Activated naive CD8-positive, alpha-beta T cell (primary cell): ENCODE results near the gene PLXNA4.

Experiments
- H3K27ac Mint-ChIP-seq: one replicate; pipeline ENCODE4 v1.8.0; 2021; ENCODE audit warnings: mixed read lengths
- H3K27me3 Mint-ChIP-seq: one replicate; pipeline ENCODE4 v1.8.0; 2021; ENCODE audit warnings: mixed read lengths
- H3K36me3 Mint-ChIP-seq: one replicate; pipeline ENCODE4 v1.8.0; 2021; ENCODE audit warnings: mixed read lengths
- H3K4me1 Mint-ChIP-seq: one replicate; pipeline ENCODE4 v1.8.0; 2021; ENCODE audit warnings: low read depth, mixed read lengths
- H3K4me3 Mint-ChIP-seq: one replicate; pipeline ENCODE4 v1.8.0; 2021; ENCODE audit warnings: mild to moderate bottlenecking, mixed read lengths
- H3K9me3 Mint-ChIP-seq: one replicate; pipeline ENCODE4 v1.8.0; 2021; ENCODE audit warnings: low read depth, mixed read lengths

Gene PLXNA4

GRCh38 chr7:132080967-132081668 lies 495.2 kb downstream of the PLXNA4 start:
- Mint-ChIP-seq H3K9me3 (no peaks in the 10 kb centered on the region), H3K27ac (no peak overlapping the region), H3K4me3 (no peak overlapping the region), H3K36me3 (no peaks in the 10 kb centered on the region), H3K27me3 (peaks cover 20% of the 10 kb centered on the region), H3K4me1 (no peaks in the 10 kb centered on the region)

- Mint-ChIP-seq H3K27me3 (peaks cover 24% of the 10 kb centered on the region), H3K4me3 (no peak overlapping the region), H3K27ac (no peak overlapping the region), H3K9me3 (no peaks in the 10 kb centered on the region), H3K4me1 (no peaks in the 10 kb centered on the region), H3K36me3 (no peaks in the 10 kb centered on the region)
These were observed 495.8 kb downstream of the PLXNA4 start for GRCh38 chr7:132080467-132080866.

- H3K36me3 Mint-ChIP-seq, result no peaks in the 10 kb centered on the region
- H3K27ac Mint-ChIP-seq, result no peak overlapping the region
These were observed 497.2 kb downstream of the PLXNA4 start for GRCh38 chr7:132078891-132079735.

GRCh38 chr7:132077971-132078685 lies 498.1 kb downstream of the PLXNA4 start:
- Mint-ChIP-seq H3K27me3 (peaks cover 16% of the 10 kb centered on the region), H3K9me3 (no peaks in the 10 kb centered on the region), H3K4me3 (no peak overlapping the region), H3K36me3 (no peaks in the 10 kb centered on the region), H3K27ac (no peak overlapping the region), H3K4me1 (no peaks in the 10 kb centered on the region)

More at GRCh38 chr7:132078891-132079735, 497.2 kb downstream of the PLXNA4 start:
- Mint-ChIP-seq H3K4me1 (no peaks in the 10 kb centered on the region), H3K4me3 (no peak overlapping the region), H3K27me3 (peaks cover 24% of the 10 kb centered on the region), H3K9me3 (no peaks in the 10 kb centered on the region)

- Mint-ChIP-seq H3K9me3 (no peaks in the 10 kb centered on the region), H3K4me1 (no peaks in the 10 kb centered on the region), H3K27me3 (peaks cover 16% of the 10 kb centered on the region), H3K27ac (no peak overlapping the region), H3K4me3 (no peak overlapping the region), H3K36me3 (no peaks in the 10 kb centered on the region)
These were observed 499.8 kb downstream of the PLXNA4 start for GRCh38 chr7:132076301-132077035.

- Mint-ChIP-seq H3K9me3 (no peaks in the 10 kb centered on the region), H3K36me3 (no peaks in the 10 kb centered on the region), H3K4me1 (no peaks in the 10 kb centered on the region), H3K27ac (no peak overlapping the region), H3K4me3 (no peak overlapping the region), H3K27me3 (peaks cover 16% of the 10 kb centered on the region)
These were observed 500.8 kb downstream of the PLXNA4 start for GRCh38 chr7:132075515-132075914.

- H3K36me3 Mint-ChIP-seq, result no peaks in the 10 kb centered on the region
- no peaks in the 10 kb centered on the region for H3K4me1 Mint-ChIP-seq
- H3K27me3 Mint-ChIP-seq, result peaks cover 11% of the 10 kb centered on the region
- H3K27ac Mint-ChIP-seq, result no peak overlapping the region
- no peaks in the 10 kb centered on the region for H3K9me3 Mint-ChIP-seq
- no peak overlapping the region for H3K4me3 Mint-ChIP-seq
These were observed 502.2 kb downstream of the PLXNA4 start for GRCh38 chr7:132073920-132074589.
